ENCODE data around the gene PHOSPHO2. TPM values are rescaled to one million over a fixed set of nuclear protein-coding genes. Genes with fewer than 3 reads are reported as not detected.

Gene PHOSPHO2
- total and polyA plus RNA-seq, 10 of the 15 experiments (the other 5 are each of a cell fraction or from before 2014, with no cell fraction given), result 2.7 to 7.6 (median 4.2) TPM

DNA sequence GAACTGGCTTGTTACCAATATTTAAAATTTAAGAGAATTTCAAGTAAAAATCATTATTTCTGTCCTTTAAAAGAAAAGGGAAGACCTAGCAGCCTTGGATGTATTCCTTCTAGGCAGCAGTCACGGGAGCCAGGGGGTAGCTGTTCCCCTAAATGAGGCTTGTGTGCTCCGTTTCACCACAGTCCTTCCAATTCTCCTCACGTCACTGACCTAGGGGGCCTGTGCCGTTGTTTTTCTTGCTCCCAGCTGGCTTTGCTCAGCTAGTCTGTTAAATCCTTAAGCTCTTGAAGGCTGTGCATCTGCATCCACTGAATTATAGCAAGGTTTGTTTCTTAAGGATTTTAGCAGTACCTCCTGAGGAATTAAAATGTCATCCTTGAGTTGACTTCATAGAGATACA is 49.3 kb downstream of the PHOSPHO2 start:
- RAD21 ChIA-PET (ENCODE audit: unreplicated experiment), result no interaction called here
- TF ChIP-seq HDAC2 (IDR thresholded peaks at IDR 0.05) (no peak), TCF7 (IDR thresholded peaks at IDR 0.05; ENCODE audit: borderline replicate concordance) (no peak), RAD21 (IDR thresholded peaks at IDR 0.05; ENCODE audit: insufficient read depth, low read depth, low read length) (no peak), HDGF (IDR thresholded peaks at IDR 0.05) (no peak), SMARCA5 (IDR thresholded peaks at IDR 0.05) (no peak), POLR2AphosphoS5 (IDR thresholded peaks at IDR 0.05; ENCODE audit: low read length) (no peak), FOS (IDR thresholded peaks at IDR 0.05; ENCODE audit: borderline replicate concordance, extremely low read depth, insufficient read length) (no peak)
- TF ChIP-seq, protein P1, sequence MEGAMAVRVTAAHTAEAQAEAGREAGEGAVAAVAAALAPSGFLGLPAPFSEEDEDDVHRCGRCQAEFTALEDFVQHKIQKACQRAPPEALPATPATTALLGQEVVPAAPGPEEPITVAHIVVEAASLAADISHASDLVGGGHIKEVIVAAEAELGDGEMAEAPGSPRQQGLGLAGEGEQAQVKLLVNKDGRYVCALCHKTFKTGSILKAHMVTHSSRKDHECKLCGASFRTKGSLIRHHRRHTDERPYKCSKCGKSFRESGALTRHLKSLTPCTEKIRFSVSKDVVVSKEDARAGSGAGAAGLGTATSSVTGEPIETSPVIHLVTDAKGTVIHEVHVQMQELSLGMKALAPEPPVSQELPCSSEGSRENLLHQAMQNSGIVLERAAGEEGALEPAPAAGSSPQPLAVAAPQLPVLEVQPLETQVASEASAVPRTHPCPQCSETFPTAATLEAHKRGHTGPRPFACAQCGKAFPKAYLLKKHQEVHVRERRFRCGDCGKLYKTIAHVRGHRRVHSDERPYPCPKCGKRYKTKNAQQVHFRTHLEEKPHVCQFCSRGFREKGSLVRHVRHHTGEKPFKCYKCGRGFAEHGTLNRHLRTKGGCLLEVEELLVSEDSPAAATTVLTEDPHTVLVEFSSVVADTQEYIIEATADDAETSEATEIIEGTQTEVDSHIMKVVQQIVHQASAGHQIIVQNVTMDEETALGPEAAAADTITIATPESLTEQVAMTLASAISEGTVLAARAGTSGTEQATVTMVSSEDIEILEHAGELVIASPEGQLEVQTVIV (IDR thresholded peaks at IDR 0.05; ENCODE audit: borderline replicate concordance, partially characterized antibody), result no peak
- TF ChIP-seq, protein P2, sequence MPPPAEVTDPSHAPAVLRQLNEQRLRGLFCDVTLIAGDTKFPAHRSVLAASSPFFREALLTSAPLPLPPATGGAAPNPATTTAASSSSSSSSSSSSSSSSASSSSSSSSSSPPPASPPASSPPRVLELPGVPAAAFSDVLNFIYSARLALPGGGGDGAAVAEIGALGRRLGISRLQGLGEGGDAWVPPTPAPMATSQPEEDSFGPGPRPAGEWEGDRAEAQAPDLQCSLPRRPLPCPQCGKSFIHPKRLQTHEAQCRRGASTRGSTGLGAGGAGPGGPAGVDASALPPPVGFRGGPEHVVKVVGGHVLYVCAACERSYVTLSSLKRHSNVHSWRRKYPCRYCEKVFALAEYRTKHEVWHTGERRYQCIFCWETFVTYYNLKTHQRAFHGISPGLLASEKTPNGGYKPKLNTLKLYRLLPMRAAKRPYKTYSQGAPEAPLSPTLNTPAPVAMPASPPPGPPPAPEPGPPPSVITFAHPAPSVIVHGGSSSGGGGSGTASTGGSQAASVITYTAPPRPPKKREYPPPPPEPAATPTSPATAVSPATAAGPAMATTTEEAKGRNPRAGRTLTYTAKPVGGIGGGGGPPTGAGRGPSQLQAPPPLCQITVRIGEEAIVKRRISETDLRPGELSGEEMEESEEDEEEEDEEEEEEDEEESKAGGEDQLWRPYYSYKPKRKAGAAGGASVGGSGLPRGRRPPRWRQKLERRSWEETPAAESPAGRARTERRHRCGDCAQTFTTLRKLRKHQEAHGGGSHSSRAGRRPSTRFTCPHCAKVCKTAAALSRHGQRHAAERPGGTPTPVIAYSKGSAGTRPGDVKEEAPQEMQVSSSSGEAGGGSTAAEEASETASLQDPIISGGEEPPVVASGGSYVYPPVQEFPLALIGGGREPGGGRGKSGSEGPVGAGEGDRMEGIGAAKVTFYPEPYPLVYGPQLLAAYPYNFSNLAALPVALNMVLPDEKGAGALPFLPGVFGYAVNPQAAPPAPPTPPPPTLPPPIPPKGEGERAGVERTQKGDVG (CRISPR knock-in tag; IDR thresholded peaks at IDR 0.05), result no peak
- TF ChIP-seq, protein P3, sequence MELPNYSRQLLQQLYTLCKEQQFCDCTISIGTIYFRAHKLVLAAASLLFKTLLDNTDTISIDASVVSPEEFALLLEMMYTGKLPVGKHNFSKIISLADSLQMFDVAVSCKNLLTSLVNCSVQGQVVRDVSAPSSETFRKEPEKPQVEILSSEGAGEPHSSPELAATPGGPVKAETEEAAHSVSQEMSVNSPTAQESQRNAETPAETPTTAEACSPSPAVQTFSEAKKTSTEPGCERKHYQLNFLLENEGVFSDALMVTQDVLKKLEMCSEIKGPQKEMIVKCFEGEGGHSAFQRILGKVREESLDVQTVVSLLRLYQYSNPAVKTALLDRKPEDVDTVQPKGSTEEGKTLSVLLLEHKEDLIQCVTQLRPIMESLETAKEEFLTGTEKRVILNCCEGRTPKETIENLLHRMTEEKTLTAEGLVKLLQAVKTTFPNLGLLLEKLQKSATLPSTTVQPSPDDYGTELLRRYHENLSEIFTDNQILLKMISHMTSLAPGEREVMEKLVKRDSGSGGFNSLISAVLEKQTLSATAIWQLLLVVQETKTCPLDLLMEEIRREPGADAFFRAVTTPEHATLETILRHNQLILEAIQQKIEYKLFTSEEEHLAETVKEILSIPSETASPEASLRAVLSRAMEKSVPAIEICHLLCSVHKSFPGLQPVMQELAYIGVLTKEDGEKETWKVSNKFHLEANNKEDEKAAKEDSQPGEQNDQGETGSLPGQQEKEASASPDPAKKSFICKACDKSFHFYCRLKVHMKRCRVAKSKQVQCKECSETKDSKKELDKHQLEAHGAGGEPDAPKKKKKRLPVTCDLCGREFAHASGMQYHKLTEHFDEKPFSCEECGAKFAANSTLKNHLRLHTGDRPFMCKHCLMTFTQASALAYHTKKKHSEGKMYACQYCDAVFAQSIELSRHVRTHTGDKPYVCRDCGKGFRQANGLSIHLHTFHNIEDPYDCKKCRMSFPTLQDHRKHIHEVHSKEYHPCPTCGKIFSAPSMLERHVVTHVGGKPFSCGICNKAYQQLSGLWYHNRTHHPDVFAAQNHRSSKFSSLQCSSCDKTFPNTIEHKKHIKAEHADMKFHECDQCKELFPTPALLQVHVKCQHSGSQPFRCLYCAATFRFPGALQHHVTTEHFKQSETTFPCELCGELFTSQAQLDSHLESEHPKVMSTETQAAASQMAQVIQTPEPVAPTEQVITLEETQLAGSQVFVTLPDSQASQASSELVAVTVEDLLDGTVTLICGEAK (IDR thresholded peaks at IDR 0.05; ENCODE audit: borderline replicate concordance), result no peak
- TF ChIP-seq, protein P4, sequence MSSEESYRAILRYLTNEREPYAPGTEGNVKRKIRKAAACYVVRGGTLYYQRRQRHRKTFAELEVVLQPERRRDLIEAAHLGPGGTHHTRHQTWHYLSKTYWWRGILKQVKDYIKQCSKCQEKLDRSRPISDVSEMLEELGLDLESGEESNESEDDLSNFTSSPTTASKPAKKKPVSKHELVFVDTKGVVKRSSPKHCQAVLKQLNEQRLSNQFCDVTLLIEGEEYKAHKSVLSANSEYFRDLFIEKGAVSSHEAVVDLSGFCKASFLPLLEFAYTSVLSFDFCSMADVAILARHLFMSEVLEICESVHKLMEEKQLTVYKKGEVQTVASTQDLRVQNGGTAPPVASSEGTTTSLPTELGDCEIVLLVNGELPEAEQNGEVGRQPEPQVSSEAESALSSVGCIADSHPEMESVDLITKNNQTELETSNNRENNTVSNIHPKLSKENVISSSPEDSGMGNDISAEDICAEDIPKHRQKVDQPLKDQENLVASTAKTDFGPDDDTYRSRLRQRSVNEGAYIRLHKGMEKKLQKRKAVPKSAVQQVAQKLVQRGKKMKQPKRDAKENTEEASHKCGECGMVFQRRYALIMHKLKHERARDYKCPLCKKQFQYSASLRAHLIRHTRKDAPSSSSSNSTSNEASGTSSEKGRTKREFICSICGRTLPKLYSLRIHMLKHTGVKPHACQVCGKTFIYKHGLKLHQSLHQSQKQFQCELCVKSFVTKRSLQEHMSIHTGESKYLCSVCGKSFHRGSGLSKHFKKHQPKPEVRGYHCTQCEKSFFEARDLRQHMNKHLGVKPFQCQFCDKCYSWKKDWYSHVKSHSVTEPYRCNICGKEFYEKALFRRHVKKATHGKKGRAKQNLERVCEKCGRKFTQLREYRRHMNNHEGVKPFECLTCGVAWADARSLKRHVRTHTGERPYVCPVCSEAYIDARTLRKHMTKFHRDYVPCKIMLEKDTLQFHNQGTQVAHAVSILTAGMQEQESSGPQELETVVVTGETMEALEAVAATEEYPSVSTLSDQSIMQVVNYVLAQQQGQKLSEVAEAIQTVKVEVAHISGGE (CRISPR knock-in tag; IDR thresholded peaks at IDR 0.05), result no peak
- Histone ChIP-seq H3K79me2 (ENCODE audit: control insufficient read depth, insufficient read depth, low read length) (no peaks in the 10 kb centered on the region), H3K4me2 (ENCODE audit: control insufficient read depth, insufficient read depth) (no peak overlapping the region), H3K4me1 (ENCODE audit: control insufficient read depth, insufficient read depth, low read length) (no peaks in the 10 kb centered on the region), H4K20me1 (ENCODE audit: control insufficient read depth, insufficient read depth) (no peaks in the 10 kb centered on the region), H3K4me3 (no peak overlapping the region), H3K36me3 (ENCODE audit: control insufficient read depth in 2 of 2, insufficient read depth in 2 of 2, low read length in 1 of 2) (no peaks in the 10 kb centered on the region; a peak in 2 of 4 replicates), H3K27me3 (replicated peaks in 1 of 2; ENCODE audit: control insufficient read depth in 2 of 2, insufficient read depth in 2 of 2, low read length in 1 of 2) (no peaks in the 10 kb centered on the region), H3K9ac (ENCODE audit: control insufficient read depth, insufficient read depth, low read length) (no peak overlapping the region), H3K27ac (ENCODE audit: control insufficient read depth, insufficient read depth) (no peak overlapping the region), H3K9me3 (replicated peaks; ENCODE audit: control insufficient read depth, insufficient read depth, low read length) (no peaks in the 10 kb centered on the region), H2AFZ (ENCODE audit: control insufficient read depth, low read depth, low read length) (no peak overlapping the region)
- in situ Hi-C loops (cut with MboI) (no loop called here), intact Hi-C loops (cut with micrococcal nuclease; ENCODE audit: unreplicated experiment) (no loop called here)
- WGBS (ENCODE audit: insufficient coverage, insufficient replicate concordance, low lambda C conversion rate, missing lambda C conversion rate), result 98% methylated on average over 4 of the region's 4 CpGs
- SMC1A ChIA-PET (ENCODE audit: uncharacterized antibody, unreplicated experiment), result interaction anchor here (1.0 to 1.9 kb wide), 5 partner anchors 8 to 45 kb away, joined by 3 to 9 read pairs (median 3); partner anchors contain the start of gene KLHL23
- CTCF ChIA-PET, result interaction anchor here (1.0 to 1.4 kb wide), 3 partner anchors 8 to 69 kb away, joined by 3 to 5 read pairs (median 5); partner anchors contain the start of gene CFAP210
- no TSS peak for BruUV-seq (replicated peaks)
- ATAC-seq (no peak), DNase-seq (ENCODE audit: low read depth, low spot score) (no peak), FAIRE-seq (no peak)
- POLR2A ChIA-PET, result interaction anchor here (0.9 to 1.1 kb wide), 2 partner anchors 9 to 11 kb away, joined by 3 to 5 read pairs; partner anchors contain the start of gene KLHL23
